ENCODE measurements around the gene FRYL.
"Not testable (repeated sequence)": the region's sequence is repeated elsewhere in the genome, so short reads cannot be mapped to it uniquely, and the experiment has no call there.

FRYL gene

GRCh38 chr4:48693856-48694574 lies 86.1 kb downstream of the FRYL start:
- DNase-seq, result no peak

DNA sequence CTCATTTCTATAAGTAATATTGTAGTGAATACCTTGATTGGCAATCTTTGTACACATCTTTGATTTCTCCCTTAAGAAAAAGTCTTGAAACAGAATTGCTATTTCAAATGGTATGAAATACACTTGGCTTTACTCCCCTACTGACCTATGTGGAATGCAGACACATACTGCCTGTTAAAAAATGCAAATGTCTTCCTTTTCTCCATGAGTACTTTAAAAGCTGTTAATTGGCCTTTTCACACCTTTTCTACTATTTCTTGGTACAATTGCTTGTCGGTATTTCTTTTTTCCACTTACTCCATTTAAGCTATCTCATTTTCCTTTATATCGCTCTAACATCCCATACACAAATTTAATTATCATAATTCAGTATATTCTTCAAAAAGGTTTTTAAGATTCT lies 87.2 kb downstream of the FRYL start:
- DNase-seq, result no peak

DNA sequence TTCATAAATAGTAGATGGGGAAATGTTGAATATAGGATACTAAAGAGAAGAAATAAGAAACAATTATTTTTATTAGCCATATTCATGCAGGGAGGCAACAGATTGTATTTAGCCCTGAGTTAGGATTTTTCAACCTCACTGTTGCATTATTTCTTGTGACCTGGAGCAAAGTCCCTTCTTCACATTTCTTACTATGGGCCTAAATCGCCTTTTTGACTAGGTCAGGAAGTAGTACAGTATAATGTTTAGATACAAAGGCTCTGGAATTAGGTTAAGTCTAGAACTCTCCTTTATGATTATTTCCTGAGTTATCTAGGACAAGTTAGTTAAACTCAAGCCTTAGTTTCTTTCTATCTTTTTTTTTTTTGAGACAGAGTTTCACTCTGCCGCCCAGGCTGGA lies 88.0 kb downstream of the FRYL start:
- no peak for DNase-seq

GRCh38 chr4:48688953-48689352 lies 91.1 kb downstream of the FRYL start:
- DNase-seq, result no peak

DNA sequence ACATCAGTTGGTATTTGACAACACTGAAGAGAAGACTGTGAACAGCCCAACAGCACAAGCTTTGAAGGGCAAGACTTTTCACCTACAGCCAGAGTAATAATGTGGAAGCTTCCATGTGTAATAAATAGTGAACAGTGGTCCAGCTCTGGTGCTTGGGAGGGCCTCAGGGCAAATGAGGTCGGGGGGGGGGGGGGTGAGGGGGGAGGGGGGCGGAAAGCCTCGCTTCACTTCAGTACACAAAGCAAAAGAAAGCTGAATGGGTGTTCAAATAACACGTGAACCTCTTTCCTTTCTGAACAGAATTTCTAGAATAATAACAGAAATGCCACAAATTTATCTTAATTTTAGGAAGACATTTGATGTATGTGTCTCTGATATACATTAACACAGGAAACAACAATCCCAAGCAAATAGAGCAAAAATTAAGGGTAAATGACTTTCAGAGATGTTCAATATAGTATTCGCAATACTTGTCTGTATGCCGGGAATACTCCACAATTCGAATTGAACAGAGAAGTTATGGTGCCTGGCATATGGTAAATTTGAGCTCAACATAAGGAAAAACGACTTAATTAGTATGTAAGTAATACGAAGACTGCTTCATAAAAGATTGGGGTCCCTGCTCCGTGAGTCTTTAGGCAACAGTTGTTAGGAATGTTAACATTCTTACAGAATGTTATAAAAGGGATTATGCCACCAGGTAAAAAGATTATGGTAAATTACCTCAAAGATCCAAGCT lies 92.6 kb downstream of the FRYL start:
- DNase-seq, result no peak

GRCh38 chr4:48686369-48686768 lies 93.7 kb downstream of the FRYL start:
- no peak for DNase-seq

GRCh38 chr4:48683784-48684666 lies 96.1 kb downstream of the FRYL start:
- DNase-seq, result no peak

DNA sequence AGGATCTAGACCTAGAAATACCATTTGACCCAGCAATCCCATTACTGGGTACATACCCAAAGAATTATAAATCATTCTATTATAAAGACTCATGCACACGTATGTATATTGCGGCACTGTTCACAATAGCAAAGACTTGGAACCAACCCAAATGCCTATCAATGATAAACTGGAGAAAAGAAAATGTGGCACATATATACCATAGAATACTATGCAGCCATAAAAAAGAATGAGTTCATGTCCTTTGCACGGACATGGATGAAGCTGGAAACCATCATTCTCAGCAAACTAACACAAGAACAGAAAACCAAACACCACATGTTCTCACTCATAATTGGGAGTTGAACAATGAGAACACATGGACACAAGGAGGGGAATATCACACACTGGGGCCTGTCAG lies 97.2 kb downstream of the FRYL start:
- not testable (repeated sequence) for DNase-seq

GRCh38 chr4:48681856-48682255 lies 98.2 kb downstream of the FRYL start:
- DNase-seq, result no peak

GRCh38 chr4:48680848-48681568 lies 99.1 kb downstream of the FRYL start:
- DNase-seq, result no peak

GRCh38 chr4:48673537-48673936 lies 106.5 kb downstream of the FRYL start:
- DNase-seq, result no peak

DNA sequence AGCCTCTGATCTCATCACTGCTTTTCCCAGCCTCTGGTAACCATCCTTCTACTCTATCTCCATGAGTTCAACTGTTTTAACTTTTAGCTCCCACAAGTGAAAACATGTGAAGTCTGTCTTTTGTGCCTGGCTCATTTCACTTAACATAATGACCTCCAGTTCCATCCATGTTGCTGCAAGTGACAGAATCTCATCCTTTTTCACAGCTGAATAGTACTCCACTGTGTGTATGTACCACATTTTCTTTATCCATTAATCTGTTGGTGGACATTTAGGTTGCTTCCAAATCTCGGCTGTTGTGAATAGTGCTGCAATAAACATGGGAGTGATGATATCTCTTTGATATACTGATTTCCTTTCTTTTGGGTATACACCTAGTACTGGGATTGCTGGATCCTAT lies 109.5 kb downstream of the FRYL start:
- DNase-seq, result no peak

DNA sequence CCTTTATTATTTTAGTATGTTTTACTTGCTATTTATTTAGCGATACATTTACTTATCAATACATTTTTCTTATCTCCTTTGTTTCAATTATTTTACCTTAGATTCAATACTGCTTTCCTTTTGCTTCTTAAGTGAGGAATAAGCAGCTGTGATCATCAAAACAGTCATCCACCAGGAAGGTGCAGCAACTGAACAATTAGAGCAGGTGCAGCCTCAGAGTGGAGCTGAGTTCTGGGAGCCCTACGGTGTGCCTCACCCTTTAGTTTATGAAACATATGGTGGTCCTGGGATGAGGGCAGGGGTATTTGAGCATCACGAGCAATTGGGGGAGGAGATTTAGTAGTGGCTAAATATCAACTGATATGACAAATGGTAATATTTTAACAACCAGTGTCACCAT lies 111.0 kb downstream of the FRYL start:
- no peak for DNase-seq

GRCh38 chr4:48668254-48669017 lies 111.6 kb downstream of the FRYL start:
- no peak for DNase-seq

DNA sequence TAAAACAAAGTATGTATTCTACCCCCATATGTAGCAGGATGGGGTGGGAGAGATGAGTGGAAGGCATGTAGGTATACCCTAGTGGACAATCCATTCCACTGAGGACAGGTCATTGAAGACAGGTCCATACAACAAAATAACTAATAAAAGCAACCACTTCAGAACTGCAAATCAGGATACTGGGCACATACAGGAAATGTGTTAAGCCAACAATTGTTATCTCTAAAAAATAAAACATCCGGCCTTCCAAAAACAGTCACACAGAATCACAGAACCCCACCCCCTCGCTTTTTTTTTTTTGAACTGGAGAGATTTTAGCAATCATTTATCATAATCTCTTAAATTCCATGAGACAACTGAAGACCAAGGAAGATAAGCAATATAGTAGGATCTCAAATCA lies 112.9 kb downstream of the FRYL start:
- no peak for DNase-seq

GRCh38 chr4:48665555-48666186 lies 114.4 kb downstream of the FRYL start:
- no peak for DNase-seq

DNA sequence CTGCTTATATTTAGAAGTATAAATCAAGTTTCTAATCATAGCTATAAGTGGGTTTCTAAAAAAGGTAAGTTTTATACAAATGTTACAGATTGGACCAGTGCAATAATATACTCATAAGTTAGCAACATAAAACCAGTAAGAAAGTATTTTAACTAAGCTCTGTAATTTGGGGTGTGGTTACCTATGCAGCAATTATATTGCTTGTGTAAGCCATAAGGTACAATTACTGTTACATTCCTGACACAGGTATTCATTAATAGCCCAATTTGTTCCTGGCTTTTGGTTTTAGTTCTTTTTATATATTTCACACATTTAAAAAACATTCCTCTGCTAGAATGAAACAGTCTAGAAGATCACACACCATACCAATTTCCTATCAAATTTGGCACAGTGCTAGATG lies 115.1 kb downstream of the FRYL start:
- no peak for DNase-seq

DNA sequence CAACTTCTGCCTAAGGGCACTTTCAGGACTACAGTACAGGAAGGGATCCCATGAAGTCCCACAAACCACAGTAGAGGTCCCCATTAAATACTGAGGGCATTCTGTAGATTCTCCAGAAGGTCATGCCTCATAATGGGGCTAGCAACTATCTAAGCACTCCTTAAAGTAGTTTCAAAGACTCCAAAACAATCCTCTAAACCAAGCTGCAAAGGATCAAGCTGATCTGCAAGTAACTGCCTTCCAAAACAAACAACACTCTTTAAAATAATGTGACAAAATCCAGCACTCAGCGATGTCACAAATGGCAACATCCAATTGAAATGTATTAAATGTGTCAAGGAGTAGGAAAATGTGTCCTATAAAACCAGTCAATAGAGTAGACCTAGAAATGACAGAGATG lies 118.7 kb downstream of the FRYL start:
- no peak for DNase-seq

DNA sequence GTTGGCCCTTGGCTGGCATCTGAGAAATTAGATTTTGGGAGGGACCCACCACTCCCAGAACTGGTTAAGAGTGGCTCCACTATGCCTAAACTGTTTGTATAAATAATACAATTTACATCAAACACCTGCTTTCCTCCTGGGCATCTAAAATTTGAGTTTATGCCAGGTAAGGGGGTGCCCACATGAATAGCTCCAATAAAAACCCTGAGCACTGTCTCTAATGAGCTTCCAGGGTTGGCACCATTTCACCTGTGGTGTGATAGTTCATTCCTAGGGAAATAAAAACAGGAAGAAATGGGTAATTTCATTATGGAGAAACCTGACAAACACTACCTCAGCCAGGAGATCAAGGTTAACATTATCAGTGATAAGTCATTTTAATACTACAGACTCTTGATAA lies 119.7 kb downstream of the FRYL start:
- no peak for DNase-seq

DNA sequence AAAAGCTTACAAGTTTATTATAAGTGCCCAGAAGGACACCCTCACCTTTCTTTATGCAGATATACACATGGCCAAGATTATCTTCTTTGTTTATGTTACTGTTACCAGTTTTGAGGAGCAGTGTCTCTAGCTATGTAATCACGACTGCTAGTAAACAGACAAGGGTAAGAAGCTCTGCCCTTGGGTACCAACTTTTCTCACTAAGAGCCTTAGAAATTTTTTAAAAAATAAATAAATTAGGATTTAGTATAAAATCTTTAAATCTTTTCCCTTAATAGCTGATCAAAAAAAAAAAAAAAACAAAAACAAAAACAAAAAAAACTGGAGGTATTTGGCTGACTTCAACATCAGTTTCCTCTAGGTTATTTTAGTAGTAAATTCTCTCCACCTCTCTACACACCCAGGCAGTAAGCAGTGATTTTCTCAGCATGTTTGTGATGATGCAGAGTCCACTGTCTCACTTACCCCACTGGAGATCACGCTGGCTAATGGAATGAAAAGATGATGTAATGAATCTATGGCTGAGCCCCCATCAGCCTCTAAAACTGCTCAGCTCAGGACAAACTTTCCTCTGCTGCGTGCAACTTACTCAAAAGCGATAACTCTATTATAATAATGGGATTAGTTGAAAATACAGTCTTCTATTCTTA lies 125.9 kb downstream of the FRYL start:
- no peak for DNase-seq
